A172 (cell line): ENCODE data around the gene WDFY2. TPM values are rescaled to one million over a fixed set of nuclear protein-coding genes. Genes with fewer than 3 reads are reported as not detected.
"Not testable (repeated sequence)": the region's sequence is repeated elsewhere in the genome, so short reads cannot be mapped to it uniquely, and the experiment has no call there.

ENCODE experiments used
- DNase-seq: peaks from one replicate; pipeline ENCODE4 v3.0.0-alpha.2; 2015; ENCODE audit warnings: low spot score
- total RNA-seq: library from RNA; depleted of rRNA; stranded (reverse); fragments of >200 nt; shearing (Covaris generic); gene quantifications from 2 replicates; pipeline ENCODE4 v1.2.3, GENCODE V29; 2014; rRNA removed

Gene WDFY2, protein sequence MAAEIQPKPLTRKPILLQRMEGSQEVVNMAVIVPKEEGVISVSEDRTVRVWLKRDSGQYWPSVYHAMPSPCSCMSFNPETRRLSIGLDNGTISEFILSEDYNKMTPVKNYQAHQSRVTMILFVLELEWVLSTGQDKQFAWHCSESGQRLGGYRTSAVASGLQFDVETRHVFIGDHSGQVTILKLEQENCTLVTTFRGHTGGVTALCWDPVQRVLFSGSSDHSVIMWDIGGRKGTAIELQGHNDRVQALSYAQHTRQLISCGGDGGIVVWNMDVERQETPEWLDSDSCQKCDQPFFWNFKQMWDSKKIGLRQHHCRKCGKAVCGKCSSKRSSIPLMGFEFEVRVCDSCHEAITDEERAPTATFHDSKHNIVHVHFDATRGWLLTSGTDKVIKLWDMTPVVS
- total RNA-seq = 1.5 and 2.5 TPM in 2 replicates

DNA sequence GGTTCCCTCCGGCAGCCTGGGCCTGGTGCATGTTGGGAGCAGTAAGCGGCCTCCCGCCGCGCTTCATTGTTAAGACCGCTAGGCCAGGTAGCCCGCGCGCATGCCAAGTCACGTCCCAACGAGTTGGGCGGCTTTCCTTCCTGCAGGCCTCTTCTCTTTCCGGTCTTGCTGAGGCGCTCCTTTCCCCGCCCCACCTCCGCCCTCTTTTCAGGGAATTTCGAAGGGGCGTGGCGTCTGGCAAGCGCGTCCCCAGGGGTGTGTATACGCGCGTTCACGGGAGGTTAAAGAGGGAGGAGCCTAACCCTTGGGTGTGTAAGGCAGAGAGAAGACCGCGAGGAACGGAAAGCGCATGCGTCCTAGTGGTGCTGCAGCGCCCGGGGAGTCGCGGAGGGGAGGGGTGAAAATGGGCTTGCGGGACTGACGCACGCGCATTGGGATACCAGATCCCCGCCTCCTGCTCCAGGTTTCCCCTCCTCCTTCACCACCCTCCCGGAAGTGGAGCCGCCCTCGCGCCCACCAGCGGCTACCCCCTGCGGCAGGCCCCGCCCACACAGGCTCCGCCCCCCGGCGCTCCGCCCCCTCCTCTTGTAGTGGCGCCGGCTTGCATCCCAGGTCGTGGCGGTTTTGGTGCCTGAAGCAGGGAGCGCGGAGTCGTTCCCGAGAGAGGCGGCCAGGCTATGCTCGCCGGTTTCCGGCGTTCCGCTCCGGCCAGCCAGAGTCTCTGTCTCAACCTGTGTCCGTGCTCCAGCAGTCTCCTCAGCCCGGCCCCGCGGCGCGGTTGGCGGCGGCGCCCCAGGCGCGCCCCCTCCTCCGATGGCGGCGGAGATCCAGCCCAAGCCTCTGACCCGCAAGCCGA is at the start of gene WDFY2:
WDFY2 (plus strand) TSS at position 588 of the 856 bp plus-strand sequence; CDS start at position 814, 226 bp downstream.
- DNase-seq = peak; percentile 98

DNA sequence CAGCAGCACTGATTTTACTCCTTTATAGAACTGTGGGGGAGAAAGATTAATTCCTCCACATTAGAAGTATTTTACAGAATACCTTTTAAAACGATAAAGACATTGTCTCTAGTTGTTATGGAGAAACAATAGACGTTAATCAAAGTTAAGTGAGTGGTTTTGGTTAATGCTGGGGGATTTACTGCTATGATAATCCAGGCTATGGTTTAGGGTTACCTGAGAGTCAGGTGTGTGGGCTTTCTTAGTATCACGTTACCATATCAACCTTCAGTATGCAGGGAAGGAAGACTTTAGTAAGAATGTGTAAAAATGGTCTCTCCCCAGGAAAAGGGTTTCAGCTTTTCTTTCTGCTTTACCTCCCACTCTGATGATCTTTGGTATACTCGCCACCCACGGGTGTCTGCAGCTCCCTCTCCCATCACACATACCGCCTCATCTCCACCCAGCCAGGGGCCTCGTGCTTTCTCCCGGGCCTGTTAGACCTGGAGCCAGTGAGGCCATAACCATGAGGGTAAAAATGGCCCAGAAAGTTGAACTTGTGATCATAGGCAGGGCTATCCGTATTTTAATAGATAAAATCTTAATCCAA is 45.6 kb upstream of the WDFY2 start:
- no peak for DNase-seq

DNA sequence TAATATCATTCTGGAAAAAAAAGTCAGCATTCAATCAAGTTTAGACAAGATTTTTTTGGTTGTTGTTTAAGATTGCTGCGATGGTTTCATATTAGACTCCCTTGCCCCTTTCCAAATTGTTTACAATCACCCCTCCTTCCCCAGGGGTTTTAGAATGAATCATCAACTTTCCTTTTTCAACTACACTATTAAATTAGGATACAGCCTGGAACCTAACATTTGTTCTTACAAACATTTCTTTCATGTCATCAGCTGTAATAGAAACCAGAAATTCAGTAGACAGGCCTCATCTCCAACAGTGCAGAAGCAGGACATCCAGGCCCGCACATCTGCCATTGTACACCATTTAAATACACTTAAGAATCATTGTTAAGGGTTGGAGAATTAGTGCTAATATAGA is 44.4 kb upstream of the WDFY2 start:
- no peak for DNase-seq

DNA sequence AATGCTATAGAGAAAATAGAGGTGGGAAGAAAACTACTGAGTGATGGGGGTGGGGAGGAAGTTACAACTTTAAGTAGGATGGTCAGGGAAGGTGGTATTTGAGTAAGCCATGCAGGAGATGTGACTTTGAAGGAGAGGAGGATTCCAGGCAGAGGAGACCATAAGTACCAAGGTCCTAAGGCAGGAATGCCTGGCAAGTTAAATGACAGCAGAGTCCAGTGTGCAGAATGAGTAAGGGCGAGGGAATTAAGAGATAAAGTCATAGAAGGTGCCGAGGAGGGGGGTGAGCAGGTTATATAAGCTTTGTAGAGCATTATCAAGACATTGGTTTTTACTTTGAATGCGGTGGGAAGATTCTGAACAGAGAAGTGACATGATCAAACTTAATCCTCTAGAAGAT is 43.2 kb upstream of the WDFY2 start:
- DNase-seq = no peak

DNA sequence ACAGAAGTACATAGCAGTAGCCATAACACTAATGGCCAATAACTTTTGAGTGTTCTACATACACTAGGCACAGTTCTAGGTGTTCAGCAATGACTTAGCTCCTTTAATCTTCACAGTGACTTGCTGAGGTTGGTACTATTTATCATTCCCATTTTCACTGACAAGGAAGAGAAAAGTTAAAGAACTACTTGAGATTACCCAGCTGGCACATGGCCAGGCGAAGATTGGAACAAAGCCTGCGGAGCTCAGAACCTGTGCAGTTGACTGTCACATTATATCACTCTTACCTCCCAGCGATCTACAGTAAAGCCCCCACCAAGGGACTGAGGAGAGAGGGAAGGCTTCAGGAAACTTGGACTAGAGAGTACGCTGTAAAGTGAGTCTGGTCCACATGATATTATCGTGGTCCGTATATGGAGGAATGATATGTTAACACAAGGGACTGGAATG is 42.4 kb upstream of the WDFY2 start:
- DNase-seq = no peak

DNA sequence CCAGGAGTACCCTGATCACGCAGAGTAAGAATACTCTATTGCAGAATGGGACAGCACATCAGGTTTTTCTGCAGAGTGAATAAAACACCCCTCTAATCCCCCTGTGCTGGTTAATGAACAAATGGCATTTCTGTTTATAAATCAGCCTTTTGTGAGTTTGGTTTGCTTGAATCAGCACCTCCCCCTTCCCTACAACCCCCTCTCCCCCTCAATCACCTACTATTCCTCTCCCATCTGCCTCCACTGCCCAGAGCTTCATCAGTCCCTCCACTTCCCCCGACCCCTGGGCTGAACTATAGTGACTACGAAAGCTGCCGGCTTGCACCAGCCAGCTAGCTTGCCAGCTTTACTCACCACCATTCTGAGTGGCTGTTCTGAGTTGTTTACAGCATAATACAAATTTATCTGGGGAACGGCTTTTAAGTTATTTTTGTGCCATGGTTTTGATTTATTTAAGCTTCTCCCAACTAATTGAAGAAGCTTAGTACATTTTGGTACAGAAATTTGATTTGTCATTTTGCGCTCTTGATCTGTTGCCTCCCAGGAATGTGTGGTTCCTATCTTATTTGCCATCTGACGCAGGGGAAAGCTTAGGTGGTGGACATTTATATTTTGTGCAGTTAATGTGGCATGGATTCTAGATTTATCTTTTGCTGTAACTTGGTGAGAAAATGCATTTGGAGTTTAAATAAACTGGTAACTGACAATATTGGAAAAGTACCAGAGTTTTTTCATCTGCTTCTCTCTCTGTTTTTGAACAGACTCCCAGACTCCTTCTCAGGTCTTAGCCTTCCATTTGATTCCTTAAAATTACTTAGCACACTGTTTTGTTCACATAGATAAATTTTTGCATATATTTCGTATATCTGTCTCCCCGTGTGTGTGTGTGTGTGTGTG is 41.7 kb upstream of the WDFY2 start:
- DNase-seq = no peak

DNA sequence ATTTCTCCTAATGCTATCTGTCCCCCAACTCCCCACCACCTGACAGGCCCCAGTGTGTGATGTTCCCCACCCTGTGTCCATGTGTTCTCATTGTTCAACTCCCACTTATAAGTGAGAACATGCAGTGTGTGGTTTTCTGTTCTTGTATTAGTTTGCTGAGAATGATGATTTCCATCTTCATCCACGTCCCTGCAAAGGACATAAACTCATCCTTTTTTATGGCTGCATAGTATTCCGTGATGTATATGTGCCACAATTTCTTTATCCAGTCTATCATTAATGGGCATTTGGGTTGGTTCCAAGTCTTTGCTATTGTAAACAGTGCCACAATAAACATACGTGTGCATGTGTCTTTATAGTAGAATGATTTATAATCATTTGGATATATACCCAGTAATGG is 38.8 kb upstream of the WDFY2 start:
- DNase-seq = not testable (repeated sequence)

DNA sequence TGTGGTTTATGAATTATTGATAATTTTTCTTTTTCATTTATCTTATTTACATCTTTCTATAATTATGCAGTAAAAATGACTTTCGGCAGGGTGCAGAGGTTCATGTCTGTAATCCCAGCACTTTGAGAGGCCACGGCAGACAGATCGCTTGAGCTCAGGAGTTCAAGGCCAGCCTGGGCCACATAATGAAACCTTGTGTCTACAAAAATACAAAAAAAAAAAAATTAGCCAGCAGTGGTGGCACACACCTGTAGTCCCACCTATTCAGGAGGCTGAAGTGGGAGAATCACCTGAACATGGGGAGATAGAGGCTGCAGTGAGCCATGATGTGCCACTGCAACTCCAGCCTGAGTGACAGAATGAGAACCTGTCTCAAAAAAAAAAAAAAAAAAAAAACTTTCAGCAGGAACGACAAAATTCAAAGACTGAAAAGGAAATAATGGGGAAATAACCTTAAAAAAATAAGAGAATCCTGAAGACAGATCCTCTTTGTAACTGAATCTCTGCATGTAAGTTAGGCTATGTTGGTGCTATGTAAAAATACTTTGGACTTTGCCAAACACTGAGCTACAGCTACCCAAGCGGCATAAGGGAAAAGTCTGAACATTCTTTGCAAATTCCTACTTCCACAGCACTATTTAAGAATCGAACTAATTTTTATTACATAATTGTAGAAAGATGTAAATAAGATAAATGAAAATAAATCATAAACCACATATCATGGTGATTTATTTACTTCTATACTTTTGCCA is 36.7 kb upstream of the WDFY2 start:
- no peak for DNase-seq

DNA sequence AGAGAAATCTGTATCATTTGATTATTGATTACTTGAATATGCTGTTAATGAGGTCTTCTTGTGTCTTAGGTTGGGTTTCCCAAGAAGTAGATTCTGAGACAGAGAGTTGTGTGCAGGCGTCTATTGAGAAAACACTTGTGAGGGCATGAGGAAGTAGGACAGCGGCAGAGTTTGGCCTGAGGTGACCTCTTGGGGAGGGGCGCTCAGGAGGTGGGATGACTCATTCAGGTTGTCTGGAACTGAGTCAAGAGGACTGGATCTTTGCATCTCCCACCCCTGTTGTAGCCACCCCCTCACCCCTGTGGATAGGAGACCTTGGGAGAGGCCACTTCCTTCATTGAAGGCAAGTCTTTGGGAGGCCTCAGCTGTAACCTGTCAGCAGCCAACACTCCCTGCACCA is 35.2 kb upstream of the WDFY2 start:
- peak; percentile 11 for DNase-seq

DNA sequence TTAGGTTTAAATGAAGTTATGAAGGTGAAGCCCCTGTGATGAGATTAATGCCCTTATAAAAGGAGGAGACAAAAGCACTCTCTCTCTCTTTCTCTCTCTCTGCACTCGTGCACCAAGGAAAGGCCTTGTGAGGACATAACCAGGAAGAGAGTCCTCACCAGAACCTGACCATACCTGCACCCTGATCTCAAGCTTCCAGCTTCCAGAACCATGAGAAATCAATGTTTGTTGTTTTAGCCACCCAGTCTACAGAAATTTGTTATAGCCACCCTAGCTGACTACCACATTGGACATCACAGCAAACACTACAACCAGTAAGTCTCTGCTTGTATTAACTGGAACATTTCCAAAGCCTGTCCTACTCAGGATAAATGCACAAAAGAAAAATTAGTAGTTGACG is 34.7 kb upstream of the WDFY2 start:
- no peak for DNase-seq

DNA sequence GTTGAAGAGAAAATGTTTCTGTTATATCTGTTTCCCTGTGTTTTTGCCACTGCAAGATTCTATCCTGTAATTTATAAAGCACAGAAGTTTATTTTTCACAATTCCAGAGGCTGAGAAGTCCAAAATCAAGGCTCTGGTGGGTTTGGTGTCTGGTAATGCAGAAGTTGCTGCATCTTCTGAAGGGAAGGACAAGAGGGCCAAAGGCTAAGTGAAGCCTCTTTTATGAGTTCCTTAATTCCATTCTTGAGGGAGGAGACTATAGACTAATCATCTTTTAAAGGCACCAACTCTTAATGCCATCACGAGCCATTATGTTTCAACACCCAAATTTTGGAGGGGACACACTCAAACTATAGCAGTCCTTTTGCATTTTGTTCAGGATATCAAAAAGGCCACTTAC is 34.1 kb upstream of the WDFY2 start:
- no peak for DNase-seq

DNA sequence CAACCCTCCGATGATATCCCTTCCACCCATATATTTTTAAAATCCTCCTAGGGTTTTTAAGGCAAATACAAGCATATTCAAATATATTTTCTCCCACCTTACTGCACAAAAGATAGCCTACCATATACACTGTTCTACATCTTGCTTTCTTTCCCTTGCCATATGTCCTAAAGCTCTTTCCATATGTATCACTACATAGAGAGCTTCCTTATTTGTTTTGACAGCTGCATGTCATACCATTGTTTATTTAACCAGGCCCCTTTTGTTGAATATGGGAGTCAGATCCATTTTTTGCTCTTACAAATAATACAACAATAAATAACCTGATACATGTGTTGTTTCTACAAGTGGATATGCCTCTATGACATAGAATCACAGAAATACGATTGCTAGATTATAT is 32.8 kb upstream of the WDFY2 start:
- DNase-seq = no peak

DNA sequence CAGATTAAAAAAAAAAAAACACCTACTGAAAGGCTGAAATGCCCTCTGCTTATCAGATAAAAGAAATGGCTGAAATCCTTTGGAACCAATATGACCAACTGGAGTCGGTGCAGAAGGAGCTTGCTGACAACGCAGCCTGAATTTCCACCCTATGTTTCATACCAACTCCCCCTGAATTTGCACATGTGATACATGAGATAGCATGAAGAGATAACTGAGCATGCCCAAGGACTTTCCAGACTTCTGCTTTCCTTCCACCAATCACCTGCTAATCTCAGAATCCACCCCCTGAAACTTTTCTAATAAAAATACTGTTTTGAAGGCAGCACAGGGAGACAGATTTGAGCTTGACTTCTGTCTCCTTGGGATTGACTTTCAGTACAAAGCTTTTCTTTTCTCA is 32.2 kb upstream of the WDFY2 start:
- no peak for DNase-seq

DNA sequence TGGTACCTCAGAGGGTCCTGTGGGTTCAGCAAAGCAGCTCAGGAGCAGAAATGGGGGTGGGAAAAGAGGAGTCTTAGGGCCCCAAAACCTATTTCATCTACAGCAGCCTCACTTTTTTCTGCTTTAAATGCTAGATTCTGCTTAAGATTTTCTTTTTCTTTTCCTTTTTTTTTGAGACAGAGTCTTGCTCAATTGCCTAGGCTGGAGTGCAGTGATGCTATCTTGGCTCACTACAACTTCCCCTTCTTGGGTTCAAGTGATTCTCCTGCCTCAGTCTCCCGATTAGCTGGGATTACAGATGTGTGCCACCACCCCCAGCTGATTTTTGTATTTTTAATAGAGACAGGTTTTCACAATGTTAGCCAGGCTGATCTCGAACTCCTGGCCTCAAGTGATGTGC is 30.7 kb upstream of the WDFY2 start:
- no peak for DNase-seq

DNA sequence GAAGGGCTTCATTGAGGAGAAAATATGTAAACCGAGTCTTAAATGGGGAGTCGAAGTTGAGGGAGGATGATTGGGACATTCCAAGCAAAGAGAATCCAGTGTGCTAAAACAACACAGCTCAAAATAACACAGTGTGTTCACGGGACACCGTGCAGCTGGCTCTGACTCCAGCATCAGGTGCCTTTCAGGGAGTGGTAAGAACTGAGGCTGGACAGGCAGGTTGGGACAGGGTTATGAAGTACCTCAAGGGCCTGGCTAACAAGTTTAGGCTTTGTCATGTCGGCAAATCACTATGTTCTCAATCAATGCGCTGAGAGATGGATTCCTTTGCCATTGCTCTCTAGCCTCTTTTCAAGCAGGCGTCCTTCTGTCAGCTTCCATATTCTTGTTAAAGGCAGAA is 27.5 kb upstream of the WDFY2 start:
- DNase-seq = no peak

DNA sequence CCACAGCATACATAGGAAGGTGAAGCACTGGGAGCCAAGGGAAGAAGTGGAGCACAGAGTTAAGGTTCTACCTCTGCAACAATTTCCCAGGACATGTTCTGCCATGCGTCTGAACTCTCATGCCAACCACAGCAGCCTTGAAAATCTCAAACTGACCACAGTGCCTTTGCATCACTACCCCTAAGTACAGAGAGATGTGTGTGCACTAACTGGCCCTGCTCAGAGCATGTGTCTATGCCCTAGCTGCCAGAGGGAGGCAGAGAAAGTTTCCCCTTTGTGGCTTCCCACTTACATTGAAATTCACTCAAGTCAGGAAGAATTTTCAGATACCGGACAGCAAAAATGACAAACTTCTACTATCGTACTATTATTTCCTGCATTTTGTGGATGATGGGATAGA is 26.8 kb upstream of the WDFY2 start:
- no peak for DNase-seq

DNA sequence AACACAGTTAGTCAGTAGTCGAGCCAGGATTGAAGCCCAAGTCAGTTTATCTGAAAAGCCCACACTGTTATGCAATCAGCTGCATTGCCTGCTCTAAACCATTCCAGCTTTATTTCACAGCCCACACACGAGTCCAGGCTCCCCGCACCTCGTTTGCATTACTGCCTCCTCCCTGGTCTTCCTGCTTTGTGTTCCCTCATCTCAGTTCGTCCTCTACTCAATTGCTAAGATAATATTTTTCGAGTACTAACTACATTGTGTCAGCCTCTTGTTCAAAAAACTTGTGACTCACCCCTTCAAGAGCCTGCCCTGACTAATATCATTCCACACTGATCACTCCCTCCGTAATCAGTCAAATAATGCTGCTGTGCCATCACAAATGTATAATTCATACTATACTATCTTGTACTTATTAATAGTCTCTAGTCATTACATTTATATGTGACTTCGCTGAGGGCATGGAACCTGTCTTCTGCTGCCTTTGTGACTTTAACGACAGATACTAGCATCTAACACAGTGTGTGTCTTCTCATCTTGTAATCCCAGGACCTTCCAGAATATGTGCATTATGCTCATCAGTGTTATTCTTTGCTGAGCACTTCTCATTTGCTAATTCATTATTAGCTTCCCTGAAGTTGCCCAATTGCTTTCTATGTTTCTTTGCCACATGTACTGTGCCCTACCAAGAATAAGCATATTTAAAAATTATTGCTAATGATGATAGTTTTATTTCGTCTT is 26.2 kb upstream of the WDFY2 start:
- DNase-seq = peak; percentile 56

DNA sequence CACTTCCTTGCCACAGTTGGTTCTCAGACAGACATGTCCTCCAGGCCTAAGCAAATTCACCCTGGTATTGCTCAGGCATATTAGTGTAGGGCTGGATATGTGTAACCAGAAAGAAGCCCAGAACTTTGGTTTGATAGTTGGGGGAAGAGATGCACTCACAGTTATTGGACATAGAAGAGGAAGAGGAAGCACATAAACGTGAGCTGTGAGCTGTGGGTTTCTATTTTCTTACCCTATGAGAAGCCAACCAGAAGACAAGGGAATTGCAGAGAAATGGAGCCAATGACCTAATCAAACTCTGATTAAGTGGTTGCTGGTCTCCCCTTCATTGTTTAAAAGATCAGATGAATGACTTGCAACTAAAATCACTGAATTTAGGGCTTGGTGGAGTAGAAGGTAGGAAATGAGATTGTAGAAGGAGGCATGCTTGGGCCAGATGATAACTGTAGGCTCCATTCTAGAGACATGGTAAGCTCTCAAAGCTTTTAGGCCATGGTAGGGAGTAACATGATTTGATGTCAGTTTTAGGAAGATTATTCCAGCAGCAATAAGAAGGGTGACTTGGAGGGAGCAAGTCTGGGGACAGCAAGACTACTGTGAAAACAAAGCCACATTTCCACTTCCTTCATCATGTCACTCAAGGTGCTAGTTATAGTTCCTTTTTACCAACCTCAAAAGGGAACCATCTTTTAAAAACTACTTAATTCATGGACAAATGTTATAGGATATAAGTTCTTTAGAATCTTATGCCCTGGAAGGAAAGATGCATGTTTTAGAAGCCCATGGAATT is 24.1 kb upstream of the WDFY2 start:
- no peak for DNase-seq

DNA sequence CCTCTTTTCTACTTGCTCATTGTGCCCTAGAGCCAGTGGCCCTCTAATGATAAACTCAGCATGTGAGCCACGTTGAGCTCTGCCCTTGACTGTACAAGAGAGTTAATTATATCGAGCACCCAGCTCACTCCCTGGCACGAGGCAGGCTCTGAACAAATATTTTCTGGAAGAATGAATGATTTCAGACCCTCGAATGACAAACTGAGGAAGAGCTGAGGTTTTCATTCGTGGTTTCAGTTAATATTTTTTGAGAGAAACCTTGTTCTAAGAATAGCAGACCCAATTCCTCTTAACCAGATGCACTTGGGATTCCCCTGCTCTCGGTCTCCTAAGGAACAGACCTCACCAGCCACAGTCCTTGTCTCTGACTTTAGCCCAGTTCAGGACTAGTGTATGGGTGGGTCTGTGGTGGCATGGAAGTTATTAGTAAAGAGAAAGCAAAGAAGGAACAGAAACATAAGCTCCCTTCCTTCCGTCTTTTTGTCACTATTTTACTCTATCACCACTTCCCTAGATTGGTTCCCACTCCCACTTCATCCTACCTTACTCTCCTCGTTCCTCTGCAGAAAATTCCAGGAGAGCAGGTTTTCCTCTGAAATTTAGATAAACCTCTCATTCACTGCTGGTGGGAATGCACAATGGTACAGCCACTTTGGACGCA is 22.1 kb upstream of the WDFY2 start:
- no peak for DNase-seq
